Fibroblast of peridontal ligament (primary cell): ENCODE data around the gene SH3RF3.

Source experiments
- DNase-seq: peaks from one replicate; pipeline ENCODE4 v3.0.0-alpha.2; 2010; ENCODE audit errors: extremely low read depth

The SH3RF3 gene

DNA sequence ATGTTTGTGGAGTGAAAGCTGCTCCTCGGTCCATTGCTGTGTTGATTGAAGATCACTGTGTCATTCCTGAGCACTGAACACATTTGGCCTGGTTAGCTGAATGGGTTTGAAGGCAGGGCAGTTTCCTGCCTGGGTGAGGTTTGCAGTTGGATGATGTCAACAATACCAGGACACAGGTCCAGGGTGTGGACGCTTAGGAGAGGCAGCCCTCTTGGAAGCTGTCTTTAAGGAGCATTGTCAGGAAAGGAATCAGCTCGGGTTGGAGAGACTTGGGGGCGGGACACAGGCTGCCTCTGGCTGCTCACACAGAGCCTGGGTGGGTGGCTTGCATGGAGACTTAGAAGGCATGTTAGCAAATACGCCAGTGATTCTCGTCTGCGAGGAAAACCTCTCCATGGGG, 247.1 kb downstream of the SH3RF3 start:
- no peak for DNase-seq

GRCh38 chr2:109376796-109377495, 247.9 kb downstream of the SH3RF3 start:
- no peak for DNase-seq

DNA sequence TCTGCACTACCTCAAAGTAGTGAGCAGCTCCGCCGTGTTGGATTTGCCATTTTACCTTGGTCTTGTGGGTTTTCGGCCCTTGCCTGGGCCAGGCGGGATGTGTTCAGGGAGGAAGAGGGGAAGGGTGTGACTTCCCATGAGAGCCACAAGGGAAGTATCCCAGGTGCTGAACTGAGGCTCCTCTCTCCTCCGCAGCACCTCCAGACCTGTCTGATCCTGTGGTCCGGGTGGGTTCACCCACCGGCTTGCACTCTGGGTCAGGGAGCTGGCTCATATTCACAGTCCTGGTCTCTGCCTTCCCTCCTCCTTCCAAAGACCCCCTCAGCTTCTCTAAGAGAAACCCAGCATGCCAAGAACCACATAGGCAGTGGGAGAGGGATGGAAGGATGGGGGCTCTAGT, 249.0 kb downstream of the SH3RF3 start:
- DNase-seq = no peak

DNA sequence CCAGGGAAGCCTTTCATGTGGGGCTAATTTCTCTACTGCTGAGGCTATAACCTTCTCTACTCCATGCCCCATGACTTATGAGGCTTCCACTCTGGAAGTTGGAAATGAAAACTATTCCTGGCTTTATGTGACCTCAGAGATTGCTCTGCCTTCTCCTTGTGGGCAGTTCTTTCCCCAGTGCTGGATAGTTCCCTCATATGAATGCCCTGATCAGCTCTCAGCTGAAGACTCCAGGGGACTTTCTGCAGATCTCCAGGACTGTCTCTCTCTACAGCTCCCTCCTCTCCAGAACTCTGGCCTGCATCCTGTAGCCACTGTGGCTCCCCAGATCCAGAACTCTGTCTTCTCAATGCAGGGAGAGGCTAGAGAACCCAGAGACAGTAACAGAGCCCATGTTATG, 249.7 kb downstream of the SH3RF3 start:
- DNase-seq = peak; percentile 22

GRCh38 chr2:109379507-109379906, 250.5 kb downstream of the SH3RF3 start:
- DNase-seq = no peak

DNA sequence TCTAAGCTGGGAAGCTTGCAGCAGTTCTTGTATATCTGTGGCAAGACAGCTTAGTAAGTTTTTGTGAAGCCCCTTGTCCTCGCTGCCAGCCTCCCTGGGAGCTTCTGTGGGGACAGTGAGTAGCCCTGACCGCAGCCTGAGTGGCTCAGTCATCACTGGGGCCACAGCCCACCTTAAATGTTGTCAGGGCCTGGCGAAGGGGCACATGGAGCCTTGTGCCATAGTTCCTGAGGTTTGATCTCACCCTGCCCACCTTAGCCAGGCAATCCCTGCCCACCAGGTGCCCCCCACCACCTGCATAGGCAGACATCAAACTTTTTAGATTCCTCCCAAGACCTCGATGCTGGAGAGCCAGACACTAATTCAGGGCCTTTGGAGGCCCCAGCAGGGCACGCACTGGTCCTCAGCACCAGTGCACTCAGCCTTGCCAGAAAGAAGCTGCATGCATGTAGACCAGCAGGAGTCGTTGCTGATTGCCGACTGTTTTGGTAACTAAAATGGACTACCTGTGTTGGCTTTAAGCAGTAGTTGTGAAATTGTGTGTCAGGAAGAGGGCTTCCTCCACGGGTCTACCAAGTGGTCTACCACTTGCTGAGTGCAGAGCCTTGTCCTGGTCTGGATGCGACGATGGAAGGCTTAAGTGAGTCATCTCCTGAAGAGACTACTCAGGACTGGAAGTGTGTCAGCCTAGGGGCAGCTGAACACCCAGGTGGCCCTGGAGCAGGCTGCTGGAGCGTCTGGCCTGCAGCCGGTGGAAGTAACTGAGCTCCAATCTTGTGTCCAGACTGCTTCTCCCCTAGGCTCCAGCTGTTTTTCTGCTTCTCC, 251.7 kb downstream of the SH3RF3 start:
- no peak for DNase-seq

DNA sequence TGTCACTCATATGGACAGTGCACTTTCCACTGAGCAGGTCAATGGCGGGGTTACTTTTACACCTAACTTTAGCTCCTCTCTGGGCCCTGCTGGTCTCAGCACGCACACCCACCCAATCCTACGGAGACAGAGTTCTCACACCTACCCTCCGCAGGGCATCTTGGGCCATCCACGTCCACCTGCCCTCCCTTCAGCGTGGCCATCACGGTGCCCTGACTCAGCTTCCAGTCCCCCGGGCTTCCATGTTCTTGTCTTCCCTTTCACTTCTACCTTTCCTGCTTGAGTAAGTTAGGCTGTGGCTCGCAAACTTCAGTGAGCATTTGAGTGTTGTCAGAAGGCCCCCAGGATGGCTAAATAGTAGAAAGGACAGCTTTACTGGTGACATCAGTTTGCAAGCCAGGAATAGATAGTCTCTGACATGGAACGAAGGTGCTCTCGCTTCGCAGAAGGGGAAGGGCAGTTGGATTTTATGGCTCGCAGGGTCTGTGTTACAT, 252.4 kb downstream of the SH3RF3 start:
- DNase-seq = no peak

GRCh38 chr2:109382226-109382895, 253.4 kb downstream of the SH3RF3 start:
- DNase-seq = no peak

DNA sequence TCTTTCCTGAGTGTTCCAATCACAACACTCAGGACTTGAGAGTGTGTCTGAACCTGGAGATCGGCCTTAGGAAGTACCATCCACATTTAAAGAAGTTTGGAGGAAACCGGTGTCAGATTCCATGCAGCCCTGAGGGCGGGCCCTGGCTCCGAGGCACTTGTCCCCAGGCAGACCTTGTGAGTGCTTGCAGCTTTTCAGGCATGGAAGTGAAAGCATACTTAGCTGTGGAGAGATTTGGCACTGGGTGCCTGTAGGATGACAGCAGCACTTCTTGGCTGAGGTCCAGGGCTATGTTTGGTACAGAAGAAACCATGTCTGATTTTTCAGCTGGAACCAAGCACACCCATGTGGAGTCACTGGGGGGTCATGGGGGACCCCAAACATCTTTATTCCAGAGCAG, 253.9 kb downstream of the SH3RF3 start:
- peak; percentile 82 for DNase-seq

DNA sequence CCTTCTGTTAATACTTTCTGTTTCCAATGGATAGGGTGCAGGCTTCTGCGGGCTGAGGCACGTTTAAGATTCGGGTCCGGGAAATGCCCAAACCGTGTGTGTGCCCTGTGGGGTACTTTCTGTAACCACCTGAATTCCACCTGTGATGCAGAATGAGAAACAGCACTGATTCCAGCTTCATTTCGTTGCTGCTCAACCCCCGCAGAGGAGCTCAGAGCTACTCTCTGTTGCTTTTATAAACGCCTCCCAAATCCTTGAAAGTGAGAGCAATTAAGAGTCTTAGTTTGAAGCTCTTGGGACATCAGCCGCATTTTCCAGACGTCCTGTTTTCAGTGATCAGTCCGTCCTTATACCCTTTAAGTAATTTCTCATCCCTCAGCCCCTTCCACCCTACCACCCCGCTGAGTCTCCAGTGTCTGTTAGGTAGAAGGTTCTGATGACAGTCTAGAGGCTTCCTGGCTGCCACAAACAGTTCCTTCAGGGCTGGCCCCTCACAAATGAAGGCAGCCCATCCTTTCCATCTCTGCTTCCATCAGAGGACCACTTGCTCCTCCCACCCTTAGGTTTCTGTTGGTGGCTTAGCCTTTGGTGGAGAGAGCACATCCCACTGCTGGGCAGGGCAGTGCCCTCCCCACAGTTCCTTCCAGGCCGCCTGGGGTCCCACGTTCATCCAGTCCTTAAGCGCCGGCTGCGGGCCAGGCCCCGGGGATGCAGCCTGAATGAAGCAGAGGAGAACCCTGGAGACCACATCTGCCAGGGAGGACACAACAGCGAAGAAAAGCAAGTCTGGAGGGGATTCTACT, 254.7 kb downstream of the SH3RF3 start:
- no peak for DNase-seq

DNA sequence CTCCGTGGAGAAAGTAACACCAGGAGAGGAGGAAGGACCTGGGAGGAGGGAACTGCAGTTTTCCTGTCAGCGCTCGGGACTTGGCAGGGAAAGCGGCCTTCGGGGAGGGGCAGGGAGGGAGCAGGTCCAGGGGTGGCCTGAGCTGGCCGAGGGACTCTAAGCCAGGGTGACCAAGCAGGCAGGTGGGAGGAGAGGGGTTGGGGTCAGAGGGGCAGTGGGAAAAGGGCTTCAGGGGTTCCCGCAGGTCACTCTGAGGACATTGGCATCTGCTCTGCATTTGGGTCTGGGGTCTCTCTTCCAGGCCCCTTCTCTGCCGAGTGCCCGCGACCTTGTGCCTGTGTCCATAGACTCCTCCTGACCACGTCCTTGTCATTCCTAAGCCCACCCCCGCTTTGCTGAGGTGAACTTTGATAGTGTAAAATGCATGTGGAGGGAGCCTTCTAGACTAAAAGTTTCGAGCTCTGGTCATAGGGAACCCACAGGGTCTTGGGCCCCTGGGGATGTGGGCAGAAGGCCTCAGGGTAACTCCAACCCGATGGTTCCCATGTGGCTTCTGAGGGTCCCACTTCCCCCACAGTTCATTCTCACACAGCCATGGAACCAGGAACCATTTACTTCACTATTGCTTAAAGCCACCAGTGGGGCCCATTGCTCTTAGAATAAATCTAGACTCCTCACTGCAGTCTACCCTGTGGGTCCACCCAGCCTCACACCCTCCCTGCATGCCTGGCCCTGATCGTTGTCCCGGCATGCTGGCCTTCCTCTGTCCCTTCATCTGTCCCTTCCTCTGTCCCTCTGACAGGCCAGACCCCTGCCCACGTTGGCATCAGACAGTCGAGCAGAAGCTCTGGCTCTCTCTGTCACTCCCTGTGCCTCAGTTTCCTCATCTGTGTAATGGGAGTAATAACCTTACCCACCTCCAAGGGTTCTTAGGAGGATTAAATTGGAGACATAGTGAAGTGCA, 255.6 kb downstream of the SH3RF3 start:
- DNase-seq = no peak

DNA sequence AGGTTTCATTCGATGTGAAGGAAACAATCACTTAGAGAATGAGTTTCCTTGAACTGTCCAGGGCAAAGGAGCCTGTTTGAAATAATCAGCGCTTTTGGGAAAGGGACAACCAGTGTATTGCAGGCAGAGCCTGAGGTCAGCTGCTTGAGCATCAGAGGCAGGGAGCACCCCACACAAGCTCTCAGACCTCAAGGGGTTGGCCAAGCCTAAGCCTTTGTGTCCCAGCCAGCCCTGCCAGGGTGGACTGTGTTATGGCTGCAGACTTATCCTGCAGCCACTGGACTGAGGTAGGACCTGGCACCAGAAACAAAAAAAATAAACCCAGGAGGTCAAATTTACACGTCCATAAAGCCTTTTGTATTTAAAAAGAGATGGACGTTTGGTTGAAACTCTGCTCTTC, 256.5 kb downstream of the SH3RF3 start:
- DNase-seq = no peak

GRCh38 chr2:109386004-109386695, 257.1 kb downstream of the SH3RF3 start:
- DNase-seq = no peak

DNA sequence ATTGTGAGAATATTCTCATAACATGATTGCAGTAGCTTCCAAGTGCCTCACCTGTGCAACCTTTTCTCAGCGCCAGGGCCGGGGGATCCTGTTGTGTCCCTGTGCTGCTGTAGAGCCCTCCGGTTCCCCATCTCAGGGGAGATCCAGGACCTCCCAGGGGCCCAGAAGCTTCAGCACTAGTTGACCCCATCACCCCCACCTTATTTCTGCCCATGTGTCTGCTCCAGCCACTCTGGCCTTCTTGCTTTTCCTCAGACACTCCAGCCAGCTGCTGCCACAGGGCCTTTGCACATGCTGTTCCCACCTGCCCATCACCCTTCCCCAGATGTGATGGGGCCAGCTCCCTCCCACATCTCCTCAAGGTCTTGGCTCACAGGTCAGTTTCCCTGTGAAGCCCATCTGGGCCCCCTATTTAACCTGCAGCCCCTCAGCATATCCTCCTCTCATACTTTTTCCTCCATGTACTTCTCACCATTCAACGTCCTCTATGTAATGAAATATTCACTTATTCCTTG, 258.3 kb downstream of the SH3RF3 start:
- no peak for DNase-seq

DNA sequence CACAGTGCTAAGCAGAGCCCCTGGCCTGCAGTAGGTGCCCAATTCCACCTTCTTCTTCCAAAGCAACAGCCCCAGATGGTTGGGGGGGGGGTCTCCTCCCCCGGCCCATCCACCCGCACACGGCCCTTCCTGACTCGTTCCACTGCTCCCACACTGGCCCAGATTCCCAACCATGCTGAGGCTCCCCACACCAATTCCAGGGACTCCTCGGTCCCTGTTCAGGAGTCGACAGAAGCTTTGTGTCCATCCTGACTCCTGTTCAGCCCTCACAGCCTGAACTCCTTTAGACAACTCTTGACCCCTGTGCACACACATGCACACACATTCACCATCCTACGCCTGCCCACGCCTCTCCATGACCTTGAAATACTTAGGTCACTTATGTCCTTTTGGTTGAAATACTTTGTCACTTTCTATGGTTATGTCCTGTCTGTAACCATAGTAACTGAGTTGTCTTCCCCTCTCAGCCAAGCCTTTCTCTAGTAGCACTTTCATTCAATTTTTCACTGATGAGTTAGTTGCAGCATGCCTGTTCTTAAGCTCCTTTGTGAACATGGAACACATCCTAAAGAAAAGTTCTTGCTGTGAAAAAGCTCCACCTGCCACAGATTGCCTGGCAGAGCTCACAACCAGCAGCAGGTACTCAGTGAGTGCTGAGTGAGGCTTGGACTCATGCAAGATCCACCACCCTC, 258.9 kb downstream of the SH3RF3 start:
- DNase-seq = no peak

GRCh38 chr2:109391243-109391642, 262.2 kb downstream of the SH3RF3 start:
- no peak for DNase-seq

DNA sequence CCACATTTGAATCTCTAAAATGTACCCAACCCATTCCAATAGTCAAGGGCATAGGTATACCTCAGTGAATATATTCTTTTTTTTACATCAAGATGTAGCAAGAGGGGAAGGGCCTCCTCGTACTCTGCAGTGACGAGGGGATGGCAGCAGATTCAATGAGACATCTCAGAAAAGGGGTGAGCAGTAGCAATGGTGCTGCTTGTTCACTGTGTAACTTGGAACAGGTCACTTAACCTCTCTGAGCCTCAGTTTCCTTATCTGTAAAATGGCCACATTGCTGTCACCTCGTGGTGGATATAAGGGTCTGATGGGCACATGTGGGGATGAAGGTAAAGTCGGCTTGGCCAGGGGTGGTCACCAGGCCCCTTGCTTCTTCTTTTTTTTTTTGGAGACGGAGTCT, 263.1 kb downstream of the SH3RF3 start:
- no peak for DNase-seq

DNA sequence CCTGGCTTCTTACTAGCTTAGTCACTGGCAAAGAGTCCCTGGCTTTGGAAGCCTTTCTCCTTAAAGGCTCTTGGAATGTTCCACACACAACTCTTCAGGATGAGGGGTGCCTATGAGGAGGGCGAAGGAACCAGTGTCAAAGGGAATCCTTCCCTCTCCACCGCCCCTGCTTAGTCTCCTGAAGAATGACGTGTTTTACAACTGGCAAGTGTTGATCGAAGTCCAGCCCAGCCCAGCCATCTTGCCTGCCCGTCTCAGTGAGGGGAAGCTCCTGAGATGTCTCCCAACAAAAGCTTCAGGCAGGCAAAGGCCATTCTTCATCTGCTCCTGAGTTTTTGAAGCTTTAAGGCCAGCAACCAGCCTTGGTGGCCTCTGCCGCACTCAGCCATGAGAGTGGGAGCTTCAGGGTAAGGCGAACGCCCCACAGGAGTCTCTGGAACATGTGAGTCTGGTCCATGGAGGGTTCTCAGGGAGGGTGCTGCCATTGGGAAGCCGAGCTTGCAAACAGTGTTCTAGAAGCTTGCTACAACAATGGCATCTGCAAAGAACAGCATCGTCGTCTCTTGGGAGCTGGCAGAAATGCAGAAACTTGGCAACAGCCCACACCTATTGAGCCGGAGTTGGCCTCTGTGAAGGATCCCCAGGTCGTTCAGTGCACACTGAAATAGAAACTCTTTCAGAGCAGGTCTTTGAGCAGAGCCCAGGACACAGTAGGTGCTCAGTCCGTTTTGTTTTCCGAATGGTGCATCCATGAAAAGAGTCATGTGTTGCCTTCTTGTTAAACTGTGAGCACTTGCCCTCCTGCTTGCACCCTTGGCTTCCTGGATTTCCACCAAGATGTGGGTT, 264.0 kb downstream of the SH3RF3 start:
- DNase-seq = no peak
